NCI-H2171 (cell line): ENCODE data around the gene CABLES1.
A peak's percentile ranks its signal among the peaks of the same experiment; 100 is the strongest.
"Not testable (repeated sequence)": the region's sequence is repeated elsewhere in the genome, so short reads cannot be mapped to it uniquely, and the experiment has no call there.

Experiments used
- DNase-seq: peaks from one replicate; lab custom pipeline; 2025; lab: John Stamatoyannopoulos, UW

The CABLES1 gene

DNA sequence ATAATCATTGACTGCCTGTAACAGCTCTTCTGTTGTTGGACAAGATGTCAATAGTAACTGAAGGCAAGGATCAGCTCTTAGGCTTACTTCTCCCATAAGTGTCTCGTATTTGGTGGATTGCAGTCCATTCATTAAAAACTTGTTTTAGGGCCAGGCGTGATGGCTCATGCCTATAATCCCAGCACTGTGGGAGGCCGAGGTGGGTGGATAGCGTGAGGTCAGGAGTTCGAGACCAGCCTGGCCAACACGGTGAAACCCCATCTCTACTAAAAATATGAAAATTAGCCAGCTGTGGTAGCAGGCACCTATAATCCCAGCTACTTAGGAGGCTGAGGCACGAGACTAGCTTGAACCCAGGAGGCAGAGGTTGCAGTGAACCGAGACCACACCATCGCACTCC lies 26.1 kb upstream of the CABLES1 start:
- not testable (repeated sequence) for DNase-seq

DNA sequence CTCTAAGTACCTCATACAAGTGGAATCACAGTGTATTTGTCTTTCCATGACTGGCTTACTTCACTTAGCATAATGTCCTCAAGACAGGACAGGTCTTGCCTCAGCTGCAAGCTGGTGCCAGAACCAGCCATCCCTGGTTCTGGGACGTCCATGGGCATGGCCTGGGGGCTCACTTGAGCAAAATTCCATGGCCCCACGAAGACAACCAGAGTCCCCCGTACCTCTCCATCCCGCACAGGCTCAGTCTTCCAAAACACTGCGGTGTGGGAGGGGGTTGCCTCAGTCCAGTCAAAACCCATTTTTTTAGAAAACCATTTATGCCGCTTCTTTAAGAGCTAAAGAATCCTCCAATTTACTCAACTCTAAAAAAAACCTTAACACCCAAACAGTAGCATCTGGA lies 21.7 kb upstream of the CABLES1 start:
- DNase-seq = no peak

DNA sequence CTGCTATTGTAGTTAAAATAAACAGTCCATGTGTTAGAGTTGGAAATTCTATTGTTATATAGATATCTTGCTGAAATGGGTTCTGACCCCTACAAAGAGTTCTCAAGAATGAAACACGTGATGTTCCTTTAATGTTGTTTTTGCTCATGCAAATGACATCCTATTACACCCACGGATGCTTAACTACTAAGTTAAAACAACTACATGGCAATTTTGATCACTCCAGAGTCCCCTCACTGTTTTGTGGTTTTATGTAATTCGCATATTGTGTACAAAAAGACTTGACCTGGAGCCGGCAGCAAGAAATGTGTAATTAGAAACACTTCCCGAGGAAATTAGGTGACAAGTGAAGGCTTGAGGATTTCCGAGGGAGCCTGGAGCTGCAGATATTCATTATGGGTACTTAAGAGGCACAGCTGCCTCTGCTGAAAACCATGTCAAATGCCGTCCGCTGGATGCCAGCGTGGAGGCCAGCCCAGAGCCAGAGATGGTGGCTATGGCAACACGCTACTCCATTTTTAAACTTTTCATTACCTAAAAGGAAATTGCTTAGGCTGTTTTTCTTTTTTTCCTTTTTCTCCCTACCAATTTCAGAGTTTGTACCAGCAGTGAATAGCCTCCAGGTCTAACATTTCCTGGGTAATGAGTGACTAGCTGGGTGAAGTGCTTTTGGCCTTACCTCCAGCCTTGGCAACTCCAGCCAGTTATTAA lies 21.0 kb upstream of the CABLES1 start:
- DNase-seq = no peak

DNA sequence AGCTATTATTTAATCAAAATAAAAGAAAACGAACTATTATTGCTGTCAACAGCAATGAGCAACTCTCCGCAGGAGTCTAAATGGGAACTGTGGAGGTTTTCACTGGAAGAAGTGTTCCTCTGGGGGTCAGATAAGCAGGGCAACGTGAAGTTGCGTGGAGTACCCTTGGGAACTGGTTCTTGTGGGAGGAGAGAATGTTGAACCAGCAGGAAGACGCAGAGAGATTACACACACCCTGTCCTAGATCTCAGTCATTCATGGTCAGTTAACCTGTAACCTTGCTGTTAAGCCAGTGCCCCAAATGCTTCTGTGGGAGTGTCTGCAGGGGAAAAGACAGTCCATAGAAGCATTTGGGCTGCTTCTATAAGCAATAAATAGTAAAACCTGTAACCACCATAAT lies 20.4 kb upstream of the CABLES1 start:
- DNase-seq = no peak

DNA sequence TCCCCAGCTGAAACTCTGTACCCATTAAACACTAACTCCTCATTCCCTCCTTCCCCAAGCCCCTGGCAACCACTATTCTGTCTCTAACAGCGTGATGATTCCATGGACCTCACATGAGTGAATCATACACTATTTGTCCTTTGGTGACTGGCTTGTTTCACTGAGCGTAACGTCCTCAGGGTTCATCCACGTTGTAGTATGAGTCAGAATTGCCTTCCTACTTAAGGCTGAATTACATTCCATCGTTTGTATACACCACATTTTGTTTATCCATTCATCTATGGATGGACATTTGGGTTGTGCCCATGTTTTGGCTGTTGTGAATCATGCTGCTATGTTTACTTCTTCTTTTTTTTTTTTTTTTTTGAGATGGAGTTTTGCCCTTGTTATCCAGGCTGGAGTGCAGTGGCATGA lies 19.6 kb upstream of the CABLES1 start:
- no peak for DNase-seq

DNA sequence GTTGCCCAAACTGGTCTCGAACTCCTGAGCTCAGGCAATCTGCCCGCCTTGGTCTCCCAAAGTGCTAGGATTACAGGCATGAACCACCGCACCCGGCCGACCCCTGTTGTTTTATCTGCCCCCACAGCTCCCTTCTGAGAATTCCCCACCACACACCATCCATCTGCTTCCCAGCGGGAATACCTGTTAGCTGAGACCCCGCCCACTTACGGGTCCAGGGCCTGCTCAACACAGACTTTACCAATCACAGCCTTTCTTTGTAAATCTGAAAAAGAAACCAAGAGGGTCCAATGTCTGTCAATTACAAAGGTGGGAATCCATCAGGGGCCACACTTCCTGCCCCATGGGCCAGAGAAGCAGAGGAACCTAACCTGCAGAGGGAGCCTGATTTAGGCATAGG lies 14.2 kb upstream of the CABLES1 start:
- no peak for DNase-seq

DNA sequence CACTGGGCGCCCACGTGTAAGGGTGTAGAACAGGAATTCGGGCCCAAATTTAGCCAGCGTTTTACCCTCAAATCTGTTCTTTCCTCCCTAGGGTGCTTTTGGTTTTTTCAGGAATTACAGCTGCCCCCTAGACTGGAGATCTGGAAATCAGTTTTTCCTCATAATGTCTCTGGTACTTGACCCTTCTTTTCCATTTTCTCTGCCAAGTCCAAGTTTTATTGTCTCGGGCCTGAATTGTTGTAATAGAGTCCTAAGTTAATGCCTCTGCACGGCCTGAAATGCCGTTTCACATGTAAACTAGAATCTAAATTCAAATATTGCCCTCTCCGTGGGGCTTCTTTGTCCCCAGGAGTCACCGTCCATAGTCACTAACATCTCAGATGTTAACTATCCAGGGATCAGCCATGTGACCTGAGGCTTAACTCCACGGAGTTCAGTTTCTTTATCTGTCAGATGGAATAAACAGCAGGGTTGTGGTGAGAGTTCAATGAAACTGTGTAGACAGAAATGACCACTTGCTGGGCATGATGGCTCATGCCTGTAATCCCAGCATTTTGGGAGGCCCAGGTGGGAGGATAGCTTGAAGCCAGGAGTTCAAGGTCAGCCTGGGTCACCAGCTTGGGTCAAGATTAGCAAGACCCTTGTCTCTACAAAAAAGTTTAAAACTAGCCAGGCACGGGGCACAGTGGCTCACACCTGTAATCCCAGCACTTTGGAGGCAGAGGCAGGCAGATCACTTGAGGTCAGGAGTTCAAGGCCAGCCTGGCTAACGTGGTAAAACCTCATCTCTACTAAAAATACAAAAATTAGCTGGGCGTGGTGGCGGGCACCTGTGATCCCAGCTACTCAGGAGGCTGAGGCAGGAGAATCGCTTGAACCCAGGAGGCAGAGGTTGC lies 12.7 kb upstream of the CABLES1 start:
- DNase-seq = no peak

DNA sequence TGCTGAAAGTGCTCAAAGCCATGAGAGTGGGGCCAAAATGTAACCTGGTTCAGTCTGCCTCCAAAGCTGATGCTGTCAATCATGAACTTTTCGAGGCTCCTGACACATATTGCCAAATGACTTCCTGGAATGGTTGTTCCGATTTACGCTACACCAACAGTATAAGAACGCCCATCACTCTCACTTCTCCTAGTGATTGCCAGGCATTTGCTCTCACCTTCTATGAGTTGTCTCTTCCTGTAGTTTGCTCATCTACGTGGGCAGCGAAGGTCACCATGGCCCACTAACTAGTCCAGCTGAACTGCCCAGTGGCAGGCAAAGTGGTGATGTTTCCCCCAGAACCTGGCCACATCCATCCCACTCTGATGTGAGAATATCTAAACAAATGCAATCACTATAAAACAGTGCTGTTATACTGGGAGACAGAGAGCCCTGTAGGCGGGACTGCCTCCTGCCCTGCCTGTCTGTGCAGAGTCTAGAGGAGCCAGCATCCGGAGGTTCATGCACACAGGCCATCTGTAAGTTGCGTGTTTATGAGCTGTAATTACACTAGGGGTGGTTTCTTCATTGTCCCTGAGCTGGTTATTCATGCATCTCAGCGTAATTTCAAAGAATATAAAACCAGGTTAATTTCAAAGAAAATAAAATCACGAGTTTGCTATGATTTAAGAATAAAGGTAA lies 8.8 kb upstream of the CABLES1 start:
- DNase-seq = no peak

DNA sequence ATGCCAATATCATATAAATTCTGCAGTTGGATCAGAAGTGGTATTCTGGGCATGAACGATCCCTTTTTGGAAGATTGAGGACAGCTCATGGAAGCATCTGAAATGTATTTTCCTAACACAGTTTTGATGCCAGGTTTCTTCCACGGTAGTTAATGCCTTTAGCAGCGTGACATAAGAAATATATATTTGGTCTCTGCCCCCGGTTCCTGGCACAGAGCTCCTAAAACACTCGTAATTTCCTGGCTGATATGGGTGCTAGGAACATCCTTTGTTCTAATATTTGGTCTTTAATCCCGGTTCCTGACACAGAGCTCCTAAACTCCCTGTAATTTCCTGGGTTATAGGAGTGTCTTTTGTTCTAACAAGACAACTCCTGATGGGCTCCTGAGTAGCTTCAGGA lies 8.2 kb upstream of the CABLES1 start:
- no peak for DNase-seq

DNA sequence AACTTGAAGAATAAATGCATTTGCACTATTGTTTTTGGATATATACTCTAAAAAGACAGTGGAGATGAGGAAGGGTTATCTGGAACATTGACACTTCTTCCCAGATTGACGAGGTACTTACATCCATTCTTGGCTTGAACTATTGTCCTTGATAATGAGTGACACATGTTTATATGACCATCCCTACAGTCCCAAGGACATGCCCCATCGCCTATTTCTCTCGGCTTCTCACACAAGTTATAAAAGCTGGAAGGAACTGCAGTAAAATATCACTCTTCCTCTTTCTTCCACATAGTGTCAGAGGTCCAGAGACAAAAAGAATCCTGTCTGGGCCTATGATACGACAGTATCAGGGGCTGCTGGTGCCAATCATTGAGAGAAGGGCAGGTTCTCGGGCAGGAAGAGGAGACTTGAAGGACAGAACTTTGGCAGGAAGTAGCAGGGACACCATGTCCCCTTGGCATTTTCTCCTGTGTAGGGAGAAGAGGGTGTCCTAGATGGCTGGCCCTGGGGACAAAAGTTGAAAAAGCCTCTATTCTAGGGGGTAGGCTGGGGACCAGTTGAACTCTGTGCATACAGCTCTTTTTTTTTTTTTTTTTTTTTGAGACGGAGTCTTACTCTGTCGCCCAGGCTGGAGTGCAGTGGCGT lies 5.8 kb upstream of the CABLES1 start:
- no peak for DNase-seq

DNA sequence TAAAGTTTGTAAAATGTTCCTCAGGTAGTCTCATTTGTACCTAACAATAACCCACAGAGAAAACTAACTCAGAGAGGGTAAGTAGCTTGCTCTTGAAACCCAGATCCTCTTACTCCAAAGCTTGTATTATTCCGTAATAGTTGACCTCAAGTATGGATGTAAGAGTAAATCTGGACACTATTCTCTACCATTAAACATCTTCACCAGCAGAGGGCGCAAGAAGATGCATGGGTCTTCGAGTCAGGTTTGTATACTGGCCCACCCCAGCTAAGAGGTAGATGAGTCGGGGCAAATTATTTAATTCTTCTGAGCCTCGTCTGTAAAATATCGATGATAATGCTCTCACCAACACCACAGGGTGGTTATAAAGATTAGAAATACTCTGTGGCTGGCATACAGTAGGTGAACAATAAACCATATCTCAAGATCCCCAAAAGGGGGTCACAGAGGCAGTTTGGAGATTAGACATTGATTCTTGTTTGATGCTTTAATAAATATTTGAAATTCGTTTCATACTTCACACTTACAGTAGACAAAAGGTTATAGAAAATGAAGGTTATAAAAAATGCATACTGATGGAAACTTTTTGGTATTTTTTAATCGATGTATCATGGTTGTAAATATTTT lies 3.5 kb upstream of the CABLES1 start:
- DNase-seq = peak; percentile 52

DNA sequence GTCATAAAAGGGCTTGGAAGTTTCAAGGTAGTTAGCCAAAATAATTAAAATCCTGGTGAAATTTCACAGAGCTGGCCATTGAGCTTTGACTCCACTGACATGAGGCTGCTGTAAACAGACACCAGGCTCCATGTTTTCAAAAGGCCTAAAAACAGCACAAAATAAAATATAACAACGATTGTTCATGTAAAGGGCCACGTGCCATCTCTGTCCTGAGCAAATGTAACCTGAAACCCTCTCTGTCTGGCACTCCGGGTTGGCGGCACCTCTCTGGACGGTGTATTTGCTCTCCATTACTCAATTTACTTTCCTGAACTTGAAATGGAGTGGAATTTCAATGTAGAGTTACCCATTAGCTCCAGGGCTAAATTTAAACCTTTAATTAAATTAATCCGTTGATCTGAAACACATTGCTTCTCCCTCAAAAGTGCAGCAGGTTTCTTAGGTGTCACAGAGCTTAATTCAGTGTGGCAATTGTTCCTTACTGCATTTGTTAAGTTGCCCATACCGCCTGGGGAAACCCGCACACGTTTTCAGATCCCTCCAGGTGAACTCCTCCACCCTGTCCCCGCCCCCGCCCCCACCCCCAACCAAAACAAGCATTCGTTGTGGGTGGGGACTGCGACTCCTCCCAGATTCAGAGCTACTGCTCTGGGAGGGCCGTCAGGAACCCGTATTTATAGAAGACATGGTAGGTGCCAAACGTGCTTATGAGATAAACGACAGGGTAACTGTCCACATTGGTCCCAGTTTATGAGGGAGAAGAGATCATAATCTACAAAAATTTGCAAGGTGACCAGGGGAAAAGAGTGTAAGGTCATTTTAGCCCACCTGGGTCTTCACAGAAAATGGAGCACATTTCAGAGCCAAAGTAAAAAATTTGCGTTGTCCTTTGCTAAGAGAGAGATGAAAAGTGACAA lies 1.2 kb upstream of the CABLES1 start:
- peak; percentile 59 for DNase-seq

DNA sequence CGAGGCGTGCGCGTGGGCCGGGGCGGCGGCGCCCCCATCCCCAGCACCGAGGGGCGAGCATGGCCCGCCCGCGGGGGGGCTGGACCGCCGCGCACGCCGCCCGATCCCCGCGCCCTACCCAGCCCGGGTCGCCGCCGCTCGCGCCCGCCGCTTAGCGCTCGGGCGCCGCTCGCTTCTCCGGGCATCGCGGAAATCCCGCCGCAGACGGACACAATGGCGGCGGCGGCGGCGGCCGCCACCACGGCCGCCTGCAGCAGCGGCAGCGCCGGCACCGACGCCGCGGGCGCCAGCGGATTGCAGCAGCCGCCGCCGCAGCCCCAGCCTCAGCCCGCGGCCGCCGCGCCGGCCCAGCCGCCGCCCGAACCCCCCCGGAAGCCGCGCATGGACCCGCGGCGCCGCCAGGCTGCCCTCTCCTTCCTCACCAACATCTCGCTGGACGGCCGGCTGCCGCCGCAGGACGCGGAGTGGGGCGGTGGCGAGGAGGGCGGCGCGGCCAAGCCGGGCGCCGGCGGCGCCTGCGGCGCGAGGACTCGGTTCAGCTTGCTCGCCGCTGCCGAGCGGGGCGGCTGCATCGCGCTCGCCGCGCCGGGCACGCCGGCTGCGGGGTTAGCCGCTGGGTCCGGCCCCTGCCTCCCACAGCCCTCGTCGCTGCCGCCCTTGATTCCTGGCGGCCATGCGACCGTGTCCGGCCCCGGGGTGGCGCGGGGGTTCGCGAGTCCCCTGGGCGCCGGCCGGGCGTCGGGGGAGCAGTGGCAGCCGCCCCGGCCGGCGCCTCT lies 453 bp downstream of the CABLES1 start:
- DNase-seq = peak; percentile 43

DNA sequence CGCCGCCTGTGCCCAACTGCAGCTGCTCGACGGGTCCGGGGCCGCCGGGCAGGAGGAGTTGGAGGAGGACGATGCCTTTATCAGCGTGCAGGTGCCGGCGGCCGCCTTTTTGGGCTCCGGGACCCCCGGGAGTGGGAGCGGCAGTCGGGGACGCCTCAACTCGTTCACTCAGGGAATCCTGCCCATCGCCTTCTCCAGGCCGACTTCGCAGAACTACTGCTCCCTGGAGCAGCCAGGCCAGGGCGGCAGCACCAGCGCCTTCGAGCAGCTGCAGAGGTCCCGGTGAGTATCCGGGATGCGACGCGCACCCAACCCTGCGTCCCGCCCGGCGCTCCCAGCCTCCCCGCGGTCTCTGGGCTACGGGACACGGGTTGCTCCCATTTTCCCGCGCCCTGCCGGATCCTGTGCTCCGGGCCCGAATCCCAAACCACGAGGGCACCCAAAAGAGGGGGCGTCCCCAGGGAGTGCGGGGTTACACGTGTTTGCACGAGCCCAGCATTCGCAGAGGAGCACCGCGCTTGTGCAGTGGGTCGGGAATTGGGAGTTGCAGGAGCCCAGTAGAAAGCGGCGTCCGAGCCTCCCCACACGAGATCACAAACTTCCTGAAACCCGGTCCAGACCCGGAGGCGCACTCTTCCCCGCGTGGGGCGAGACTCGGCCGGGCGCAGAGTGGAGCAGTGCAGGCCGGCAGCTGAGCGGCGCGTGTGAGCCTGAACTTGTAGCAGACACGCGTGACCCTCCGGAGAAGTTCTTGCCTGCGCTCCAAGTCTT lies 1.2 kb downstream of the CABLES1 start:
- DNase-seq = no peak

DNA sequence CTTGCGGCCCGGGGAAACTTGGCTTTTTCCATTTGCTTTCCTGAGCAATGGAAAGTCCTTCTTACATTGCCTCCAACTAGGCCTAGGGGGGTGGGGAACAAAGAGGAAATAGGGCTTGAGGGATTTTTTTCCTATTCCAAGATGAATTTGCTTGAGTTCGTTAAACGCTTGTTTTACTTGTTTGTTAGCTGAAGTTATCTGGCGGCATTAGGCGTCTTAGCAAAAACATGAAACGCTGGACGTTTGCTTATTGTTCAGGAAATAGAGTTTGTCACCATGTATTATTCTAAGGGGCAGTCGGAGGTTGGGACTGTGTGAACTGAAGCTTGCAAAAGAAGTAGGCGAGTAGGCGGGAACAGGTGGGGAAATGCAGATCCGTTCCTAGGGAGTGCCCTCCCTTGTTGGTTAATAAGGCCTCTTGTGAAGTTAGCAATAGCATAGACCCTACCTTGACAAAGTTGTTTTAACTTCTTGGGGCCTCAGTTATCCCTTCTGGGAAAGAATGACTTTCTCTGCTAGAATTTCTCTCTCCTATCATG lies 1.9 kb downstream of the CABLES1 start:
- no peak for DNase-seq

DNA sequence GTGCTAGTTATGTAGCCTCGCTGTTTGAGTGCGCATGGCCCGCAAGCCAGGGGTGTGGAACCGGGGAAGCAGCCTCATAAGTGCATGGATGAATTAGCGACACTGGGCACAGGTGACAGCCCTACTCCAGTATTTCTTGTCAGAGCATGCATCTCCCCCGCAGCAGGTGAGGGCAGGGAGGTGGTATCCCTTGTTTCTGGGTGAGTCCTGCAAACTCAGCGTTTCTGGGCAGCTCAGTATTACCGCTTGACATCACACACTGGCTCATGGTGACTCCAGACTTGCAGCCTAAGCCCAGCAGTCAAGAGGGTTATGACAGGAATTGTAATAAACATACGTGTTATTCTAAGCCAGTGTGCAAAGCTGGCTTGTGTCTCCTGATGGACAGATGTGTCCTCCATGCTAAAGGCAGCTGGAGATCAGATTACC lies 2.5 kb downstream of the CABLES1 start:
- DNase-seq = no peak

DNA sequence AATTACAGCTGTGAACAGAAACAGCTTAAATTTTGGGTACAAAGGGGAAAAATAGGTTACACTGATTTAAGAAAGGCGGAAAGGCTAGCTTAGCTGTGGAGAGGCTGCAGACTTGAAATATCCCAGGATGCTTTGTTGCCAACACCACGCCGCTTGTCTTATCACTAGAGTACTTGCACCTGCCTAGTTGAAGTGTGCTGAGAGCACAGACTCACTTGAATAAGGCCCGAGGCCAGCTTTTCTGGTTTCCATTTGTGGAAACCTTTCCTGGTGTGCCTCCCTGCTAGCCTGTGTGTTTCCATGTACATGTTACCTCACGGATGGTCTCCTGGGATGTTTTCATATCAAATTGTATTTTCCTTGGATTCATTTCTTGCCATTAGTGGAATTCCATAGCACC lies 3.2 kb downstream of the CABLES1 start:
- DNase-seq = no peak

DNA sequence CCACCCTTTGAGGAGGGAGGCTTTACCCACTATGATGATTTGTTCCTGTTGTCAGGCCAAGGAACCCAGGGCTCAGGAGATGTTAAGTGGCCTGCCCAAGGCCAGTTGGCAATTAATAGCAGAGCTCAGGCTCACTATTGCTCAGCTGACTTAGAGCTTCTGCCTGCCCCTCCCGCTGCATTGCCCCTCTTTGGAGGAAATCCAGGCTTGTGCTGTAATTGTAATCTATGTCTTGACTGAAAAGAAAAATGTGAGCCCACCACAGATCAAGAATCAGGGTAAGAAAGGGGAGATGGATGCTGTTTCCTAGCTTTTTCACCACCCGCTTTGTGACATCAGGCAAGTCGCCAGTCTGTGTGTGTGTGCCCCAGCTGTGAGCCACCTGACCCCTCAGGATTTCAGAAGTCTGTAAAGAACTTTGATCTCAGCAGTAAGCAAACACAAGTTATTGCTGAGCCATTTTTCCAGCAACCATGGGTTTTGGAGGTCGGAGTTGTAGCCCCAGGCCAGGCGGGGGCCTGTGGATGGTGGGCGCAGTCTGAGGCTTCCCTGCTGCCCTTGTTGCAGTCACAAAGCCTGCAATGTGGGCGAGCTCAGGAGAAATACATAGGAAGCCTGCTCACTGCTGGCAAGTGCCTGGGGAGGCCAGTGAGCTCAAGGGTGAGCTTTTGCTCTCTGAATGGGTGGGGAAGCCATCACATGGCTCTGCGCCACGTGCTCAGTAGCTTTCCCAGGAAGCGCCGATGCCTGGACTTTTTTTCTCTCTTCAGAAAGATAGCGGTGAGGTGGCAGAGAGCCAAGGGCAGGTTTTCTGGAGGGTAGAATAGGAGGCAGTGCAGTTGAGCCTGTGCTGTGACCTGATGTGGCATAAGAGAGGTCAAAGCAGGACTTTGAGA lies 6.1 kb downstream of the CABLES1 start:
- peak; percentile 36 for DNase-seq
